SU-DHL-6 (cell line): Measurements from ENCODE around the gene ZC3H7B.

Source experiments
- H2AFZ ChIP-seq: fragments of 200-600 bp; sonication (generic); 2 replicates; pipeline ENCODE4 v1.6.1; 2014; ENCODE audit warnings: low read depth, mild to moderate bottlenecking, moderate library complexity, mixed read lengths, antibody characterized with exemption, low read length; ENCODE audit not compliant: severe bottlenecking
- H3F3A ChIP-seq: fragments of 200-600 bp; shearing (Covaris generic); 2 replicates; pipeline ENCODE4 v1.6.0; 2016; ENCODE audit warnings: antibody characterized with exemption, mild to moderate bottlenecking; ENCODE audit not compliant: insufficient read depth
- H3K27ac ChIP-seq: fragments of 200-600 bp; sonication (generic); 2 replicates; pipeline ENCODE4 v1.5.1; 2016; ENCODE audit warnings: low read depth, mild to moderate bottlenecking, low read length, moderate library complexity, mixed read lengths
- H3K27me3 ChIP-seq: fragments of 200-600 bp; sonication (generic), shearing (Covaris generic); 2 replicates; pipeline ENCODE4 v1.6.0; 2014; ENCODE audit warnings: mild to moderate bottlenecking, low read length
- H3K36me3 ChIP-seq: fragments of 200-600 bp; sonication (generic); 2 replicates; pipeline ENCODE4 v1.6.1; 2014; ENCODE audit warnings: mild to moderate bottlenecking, low read length, mixed read lengths
- H3K4me2 ChIP-seq: fragments of 300-600, 200-600 bp; shearing (Covaris generic), sonication (generic); 2 replicates; pipeline ENCODE4 v1.6.0; 2014; ENCODE audit warnings: low read length, low read depth, mild to moderate bottlenecking; ENCODE audit not compliant: poor library complexity, severe bottlenecking
- H3K4me3 ChIP-seq: fragments of 200-600 bp; sonication (generic); 2 replicates; pipeline ENCODE4 v1.5.1; 2014; ENCODE audit warnings: antibody characterized with exemption, low read length, mild to moderate bottlenecking, mixed read lengths; ENCODE audit not compliant: insufficient read depth, poor library complexity, severe bottlenecking
- H3K79me2 ChIP-seq: fragments of 200-600 bp; sonication (generic); 2 replicates; pipeline ENCODE4 v1.6.1; 2014; ENCODE audit warnings: mild to moderate bottlenecking, low read length, moderate library complexity; ENCODE audit not compliant: insufficient read depth
- H3K9ac ChIP-seq: fragments of 200-600 bp; sonication (generic); 2 replicates; pipeline ENCODE4 v1.7.0; 2014; ENCODE audit warnings: mild to moderate bottlenecking, low read length
- H3K9me2 ChIP-seq: fragments of 200-600 bp; sonication (generic); replicated peaks from 2 replicates; pipeline ENCODE4 v1.6.1; 2014; ENCODE audit warnings: low read length; ENCODE audit not compliant: insufficient read depth
- H3K9me3 ChIP-seq: fragments of 200-600 bp; sonication (generic); 2 replicates; pipeline ENCODE4 v1.6.1; 2014; ENCODE audit warnings: low read length, mixed read lengths; ENCODE audit not compliant: insufficient read depth
- H4K20me1 ChIP-seq: fragments of 200-600 bp; sonication (generic); 2 replicates; pipeline ENCODE4 v1.6.1; 2014; ENCODE audit warnings: low read depth, mild to moderate bottlenecking, antibody characterized with exemption, low read length, moderate library complexity, mixed read lengths
- EZH2phosphoT487 ChIP-seq: fragments of 200-600 bp; sonication (generic), shearing (Covaris generic); conservative IDR thresholded peaks from 2 replicates; pipeline ENCODE4 v1.6.1; 2018; ENCODE audit warnings: mild to moderate bottlenecking, antibody characterized with exemption, low read length, moderate library complexity, mixed read lengths
- TF ChIP-seq, protein P1 (sequence below): fragments of 200-600 bp; sonication (generic); IDR thresholded peaks from one replicate; pipeline ENCODE4 v1.5.1; 2017; ENCODE audit warnings: antibody characterized with exemption, mild to moderate bottlenecking, low read length, moderate library complexity; ENCODE audit not compliant: insufficient read depth, poor library complexity, severe bottlenecking

ZC3H7B gene

DNA sequence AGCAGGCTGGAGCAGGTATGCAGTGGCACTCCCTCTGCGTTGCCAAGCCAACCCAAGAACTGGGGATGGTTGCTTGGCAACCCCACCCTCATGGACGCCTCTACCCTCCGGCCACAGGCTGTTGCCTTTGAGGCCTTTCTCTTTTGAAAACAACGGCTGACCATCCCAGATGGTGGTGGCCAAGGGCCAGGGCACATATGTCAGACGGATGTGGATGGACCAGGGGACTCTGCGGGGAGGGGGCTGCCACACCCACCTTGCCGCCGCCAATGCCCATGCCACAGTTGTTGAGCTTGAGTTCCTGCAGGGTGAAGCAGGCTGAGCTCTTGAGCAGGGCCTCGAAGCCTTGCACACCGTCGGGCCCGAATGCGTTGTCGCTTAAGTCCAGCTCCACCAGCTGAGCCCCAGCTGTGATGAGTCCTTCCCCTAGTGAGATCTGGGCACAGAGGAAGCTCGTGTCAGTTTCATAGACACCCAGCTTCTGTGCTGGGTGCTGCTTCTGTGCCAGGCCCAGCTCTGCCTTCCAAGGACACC lies 36.9 kb upstream of the ZC3H7B start:
- Histone ChIP-seq H3K9me3 (no peaks in the 10 kb centered on the region), H3K27ac (no peak overlapping the region), H3F3A (no peaks in the 10 kb centered on the region), H3K4me3 (no peak overlapping the region), H3K9me2 (no peaks in the 10 kb centered on the region), H2AFZ (no peak overlapping the region), H3K79me2 (no peaks in the 10 kb centered on the region), H3K9ac (no peak overlapping the region), H3K36me3 (no peaks in the 10 kb centered on the region; the same call in 1 of the 2 replicates), H3K4me2 (no peak overlapping the region), H3K27me3 (no peaks in the 10 kb centered on the region), H4K20me1 (no peaks in the 10 kb centered on the region)
- TF ChIP-seq, protein P1, sequence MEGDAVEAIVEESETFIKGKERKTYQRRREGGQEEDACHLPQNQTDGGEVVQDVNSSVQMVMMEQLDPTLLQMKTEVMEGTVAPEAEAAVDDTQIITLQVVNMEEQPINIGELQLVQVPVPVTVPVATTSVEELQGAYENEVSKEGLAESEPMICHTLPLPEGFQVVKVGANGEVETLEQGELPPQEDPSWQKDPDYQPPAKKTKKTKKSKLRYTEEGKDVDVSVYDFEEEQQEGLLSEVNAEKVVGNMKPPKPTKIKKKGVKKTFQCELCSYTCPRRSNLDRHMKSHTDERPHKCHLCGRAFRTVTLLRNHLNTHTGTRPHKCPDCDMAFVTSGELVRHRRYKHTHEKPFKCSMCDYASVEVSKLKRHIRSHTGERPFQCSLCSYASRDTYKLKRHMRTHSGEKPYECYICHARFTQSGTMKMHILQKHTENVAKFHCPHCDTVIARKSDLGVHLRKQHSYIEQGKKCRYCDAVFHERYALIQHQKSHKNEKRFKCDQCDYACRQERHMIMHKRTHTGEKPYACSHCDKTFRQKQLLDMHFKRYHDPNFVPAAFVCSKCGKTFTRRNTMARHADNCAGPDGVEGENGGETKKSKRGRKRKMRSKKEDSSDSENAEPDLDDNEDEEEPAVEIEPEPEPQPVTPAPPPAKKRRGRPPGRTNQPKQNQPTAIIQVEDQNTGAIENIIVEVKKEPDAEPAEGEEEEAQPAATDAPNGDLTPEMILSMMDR, result no peak
- no peak for TF ChIP-seq EZH2phosphoT487

DNA sequence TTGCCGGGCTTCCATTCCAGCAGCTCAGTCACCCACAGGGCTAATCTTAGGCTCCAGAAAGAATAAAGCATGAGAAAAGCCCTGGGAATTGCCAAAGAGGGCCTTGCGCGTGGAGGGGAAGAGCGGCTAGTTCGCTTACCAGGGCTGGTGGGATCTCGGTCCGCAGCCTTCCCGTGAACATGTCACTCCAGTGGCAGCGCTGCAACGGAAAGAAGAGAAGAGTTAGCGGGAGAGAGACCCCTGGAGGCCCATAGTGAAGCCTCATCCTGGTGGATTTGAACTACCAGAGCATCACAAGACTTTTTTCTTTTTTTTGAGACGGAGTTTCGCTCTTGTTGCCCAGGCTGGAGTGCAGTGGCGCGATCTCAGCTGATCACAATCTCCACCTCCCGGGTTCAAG lies 33.4 kb upstream of the ZC3H7B start:
- H3K27me3 ChIP-seq, result no peaks in the 10 kb centered on the region
- H3K4me2 ChIP-seq, result no peak overlapping the region
- no peaks in the 10 kb centered on the region for H3F3A ChIP-seq
- H3K9me3 ChIP-seq, result no peaks in the 10 kb centered on the region
- peaks cover 3% of the 10 kb centered on the region; the same call in 1 of the 2 replicates for H3K36me3 ChIP-seq
- no peak overlapping the region for H3K27ac ChIP-seq
- H3K9ac ChIP-seq, result no peak overlapping the region
- H4K20me1 ChIP-seq, result no peaks in the 10 kb centered on the region
- H3K4me3 ChIP-seq, result no peak overlapping the region
- no peaks in the 10 kb centered on the region for H3K9me2 ChIP-seq
- no peak overlapping the region for H2AFZ ChIP-seq
- TF ChIP-seq, protein P1, result no peak
- no peaks in the 10 kb centered on the region for H3K79me2 ChIP-seq

DNA sequence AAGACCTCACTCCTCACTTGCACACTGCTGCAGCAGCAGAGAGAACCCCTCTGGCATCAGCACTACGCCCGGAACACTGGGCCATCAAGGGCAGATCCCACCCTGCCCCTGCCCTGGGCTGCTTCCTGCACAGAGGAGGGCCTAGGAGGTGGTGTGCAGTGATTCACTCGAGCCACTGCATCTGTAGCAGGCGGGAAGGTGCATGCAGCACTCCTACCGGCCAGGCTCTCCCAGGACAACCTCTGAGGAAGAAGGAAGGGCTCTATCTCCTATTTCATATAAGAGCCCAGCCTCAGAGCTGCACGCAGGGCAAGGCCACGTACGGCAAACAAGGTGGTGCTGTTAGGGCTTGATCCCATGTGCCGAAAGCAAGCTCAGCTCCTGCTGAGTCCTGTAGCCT lies 29.5 kb upstream of the ZC3H7B start:
- no peaks in the 10 kb centered on the region for H3F3A ChIP-seq
- H3K27ac ChIP-seq, result no peak overlapping the region
- no peak overlapping the region for H2AFZ ChIP-seq
- no peaks in the 10 kb centered on the region for H4K20me1 ChIP-seq
- H3K4me3 ChIP-seq, result no peak overlapping the region
- no peaks in the 10 kb centered on the region for H3K9me2 ChIP-seq
- no peaks in the 10 kb centered on the region for H3K9me3 ChIP-seq
- H3K79me2 ChIP-seq, result no peaks in the 10 kb centered on the region
- peaks cover 11% of the 10 kb centered on the region for H3K36me3 ChIP-seq
- no peaks in the 10 kb centered on the region for H3K27me3 ChIP-seq
- TF ChIP-seq, protein P1, result no peak
- TF ChIP-seq EZH2phosphoT487, result no peak
- no peak overlapping the region for H3K9ac ChIP-seq
- H3K4me2 ChIP-seq, result no peak overlapping the region

DNA sequence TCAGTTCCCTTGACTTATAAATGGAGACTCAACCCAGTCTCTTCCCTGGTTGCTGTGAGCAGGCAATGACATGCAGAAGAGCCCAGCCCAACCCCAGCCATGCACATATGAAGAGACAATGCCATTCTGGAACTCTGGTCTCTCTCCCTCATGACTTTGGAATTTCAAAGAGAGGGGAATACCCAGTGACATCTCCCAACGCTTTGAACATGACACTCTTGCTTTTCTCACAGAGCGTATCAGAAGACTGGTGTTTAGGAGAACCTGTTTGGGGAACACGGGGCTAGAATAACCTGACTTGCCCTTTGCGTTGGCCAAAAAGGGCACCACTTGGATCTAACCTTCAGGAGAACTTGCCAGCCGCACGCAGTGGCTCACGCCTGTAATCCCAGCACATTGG lies 28.2 kb upstream of the ZC3H7B start:
- no peak overlapping the region for H3K27ac ChIP-seq
- H3K9me3 ChIP-seq, result no peaks in the 10 kb centered on the region
- H3K9ac ChIP-seq, result no peak overlapping the region
- no peak overlapping the region for H2AFZ ChIP-seq
- H3F3A ChIP-seq, result no peaks in the 10 kb centered on the region
- TF ChIP-seq, protein P1, result no peak
- H3K79me2 ChIP-seq, result no peaks in the 10 kb centered on the region
- H3K9me2 ChIP-seq, result no peaks in the 10 kb centered on the region
- H3K27me3 ChIP-seq, result no peaks in the 10 kb centered on the region
- H3K4me2 ChIP-seq, result no peak overlapping the region
- H3K4me3 ChIP-seq, result no peak overlapping the region
- H4K20me1 ChIP-seq, result no peaks in the 10 kb centered on the region
- peaks cover 15% of the 10 kb centered on the region for H3K36me3 ChIP-seq
